BE2C (cell line): ENCODE measurements around the gene SPATA1. TPM values are rescaled to one million over a fixed set of nuclear protein-coding genes. Genes with fewer than 3 reads are reported as not detected.
A peak's percentile ranks its signal among the peaks of the same experiment; 100 is the strongest.

Experiments used
- DNase-seq: peaks from one replicate; pipeline ENCODE4 v3.0.0-alpha.2; 2020
- H3K27me3 ChIP-seq: fragments of 250-450 bp; sonication (Bioruptor Pico); 2 replicates; pipeline ENCODE4 v1.5.1; 2020; ENCODE audit warnings: mild to moderate bottlenecking
- H3K36me3 ChIP-seq: fragments of 250-450 bp; sonication (Bioruptor Pico); 2 replicates; pipeline ENCODE4 v1.5.1; 2020; ENCODE audit warnings: mild to moderate bottlenecking
- H3K4me1 ChIP-seq: fragments of 250-450 bp; sonication (Bioruptor Pico); 2 replicates; pipeline ENCODE4 v1.5.1; 2020
- H3K4me3 ChIP-seq: 2 replicates; pipeline ENCODE4 v1.5.1; 2011; ENCODE audit warnings: low read depth, low read length
- H3K9me3 ChIP-seq: fragments of 250-450 bp; sonication (Bioruptor Pico); 2 replicates; pipeline ENCODE4 v1.5.1; 2020
- polyA plus RNA-seq: library from polyadenylated mRNA; unstranded; fragments of >200 nt; gene quantifications from one replicate; pipeline ENCODE4 v1.2.1, GENCODE V29; 2012; ENCODE audit warnings: low read depth, missing spikeins; ENCODE audit not compliant: insufficient read length, insufficient read depth
- TF ChIP-seq, protein P1 (sequence below): IDR thresholded peaks from 2 replicates; pipeline ENCODE4 v1.5.1; 2012; ENCODE audit warnings: mild to moderate bottlenecking, low read depth, low read length

The SPATA1 gene, protein sequence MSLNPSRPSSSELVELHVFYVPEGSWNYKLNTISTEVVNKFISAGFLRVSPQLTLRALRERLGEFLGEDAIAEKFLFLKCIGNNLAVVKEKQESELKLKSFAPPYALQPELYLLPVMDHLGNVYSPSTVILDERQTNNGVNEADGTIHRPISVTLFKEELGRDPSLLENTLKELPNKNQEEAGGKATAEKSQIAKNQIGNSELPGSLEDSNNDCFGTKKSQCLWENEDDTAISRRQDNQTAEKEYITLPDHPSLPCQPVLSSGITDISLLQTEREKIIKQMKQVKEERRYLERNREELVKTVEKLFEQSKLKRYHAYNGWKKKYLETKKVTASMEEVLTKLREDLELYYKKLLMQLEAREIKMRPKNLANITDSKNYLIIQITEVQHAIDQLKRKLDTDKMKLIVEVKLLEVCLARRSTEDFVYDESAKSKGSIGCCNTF
- polyA plus RNA-seq: not detected

DNA sequence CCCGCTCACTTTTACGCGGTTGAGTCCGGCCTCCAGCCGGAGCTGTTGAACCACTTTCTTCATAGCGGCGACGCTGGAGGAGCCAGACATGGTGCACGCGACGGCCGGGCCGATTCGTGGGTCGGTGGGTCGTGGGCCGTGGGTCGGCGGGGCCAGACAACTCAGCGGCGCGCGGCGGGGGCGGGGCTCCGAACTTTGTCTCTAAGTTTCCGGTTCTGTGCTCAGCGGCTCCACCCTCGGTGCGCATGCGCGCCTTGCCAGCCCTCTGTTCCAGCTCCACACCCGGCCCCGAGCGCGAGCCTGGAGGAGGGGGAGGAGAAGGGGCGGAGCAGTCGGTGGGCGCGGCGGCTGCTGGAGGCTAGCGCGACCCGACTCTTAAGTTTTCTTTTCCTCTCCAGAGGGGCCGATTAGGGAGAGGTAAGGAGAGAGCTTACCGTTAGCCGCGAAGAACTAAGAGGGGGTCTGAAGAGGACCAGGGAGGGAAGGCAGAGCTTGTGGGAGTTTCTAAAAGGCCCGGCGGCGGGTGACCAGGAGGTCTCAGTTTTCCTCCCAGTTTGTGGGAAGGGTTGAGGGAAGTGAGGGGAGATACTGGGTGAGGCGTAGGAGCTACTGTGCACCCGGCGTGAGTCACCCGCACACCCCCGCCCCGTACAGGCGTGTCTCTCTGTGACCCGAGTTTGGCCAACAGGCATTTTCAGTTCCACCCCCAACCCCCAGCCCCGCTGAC lies at the start of gene SPATA1, which contains the start of gene GNG5:
Gene SPATA1 (plus strand): TSS at position 385 of the 727 bp plus-strand sequence. CDS start 9,974 bp downstream, outside the sequence.
Gene GNG5 (minus strand): TSS at position 580 of the 727 bp plus-strand sequence. CDS start 490 bp downstream, at position 90.
- Histone ChIP-seq H3K9me3 (no peaks in the 10 kb centered on the region), H3K36me3 (no peaks in the 10 kb centered on the region), H3K4me1 (peaks cover 7% of the 10 kb centered on the region), H3K4me3 (peak within 1 kb of the TSS; percentile 90), H3K27me3 (no peaks in the 10 kb centered on the region)
- peak; percentile 95 for DNase-seq
- TF ChIP-seq, protein P1, sequence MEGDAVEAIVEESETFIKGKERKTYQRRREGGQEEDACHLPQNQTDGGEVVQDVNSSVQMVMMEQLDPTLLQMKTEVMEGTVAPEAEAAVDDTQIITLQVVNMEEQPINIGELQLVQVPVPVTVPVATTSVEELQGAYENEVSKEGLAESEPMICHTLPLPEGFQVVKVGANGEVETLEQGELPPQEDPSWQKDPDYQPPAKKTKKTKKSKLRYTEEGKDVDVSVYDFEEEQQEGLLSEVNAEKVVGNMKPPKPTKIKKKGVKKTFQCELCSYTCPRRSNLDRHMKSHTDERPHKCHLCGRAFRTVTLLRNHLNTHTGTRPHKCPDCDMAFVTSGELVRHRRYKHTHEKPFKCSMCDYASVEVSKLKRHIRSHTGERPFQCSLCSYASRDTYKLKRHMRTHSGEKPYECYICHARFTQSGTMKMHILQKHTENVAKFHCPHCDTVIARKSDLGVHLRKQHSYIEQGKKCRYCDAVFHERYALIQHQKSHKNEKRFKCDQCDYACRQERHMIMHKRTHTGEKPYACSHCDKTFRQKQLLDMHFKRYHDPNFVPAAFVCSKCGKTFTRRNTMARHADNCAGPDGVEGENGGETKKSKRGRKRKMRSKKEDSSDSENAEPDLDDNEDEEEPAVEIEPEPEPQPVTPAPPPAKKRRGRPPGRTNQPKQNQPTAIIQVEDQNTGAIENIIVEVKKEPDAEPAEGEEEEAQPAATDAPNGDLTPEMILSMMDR: no peak

DNA sequence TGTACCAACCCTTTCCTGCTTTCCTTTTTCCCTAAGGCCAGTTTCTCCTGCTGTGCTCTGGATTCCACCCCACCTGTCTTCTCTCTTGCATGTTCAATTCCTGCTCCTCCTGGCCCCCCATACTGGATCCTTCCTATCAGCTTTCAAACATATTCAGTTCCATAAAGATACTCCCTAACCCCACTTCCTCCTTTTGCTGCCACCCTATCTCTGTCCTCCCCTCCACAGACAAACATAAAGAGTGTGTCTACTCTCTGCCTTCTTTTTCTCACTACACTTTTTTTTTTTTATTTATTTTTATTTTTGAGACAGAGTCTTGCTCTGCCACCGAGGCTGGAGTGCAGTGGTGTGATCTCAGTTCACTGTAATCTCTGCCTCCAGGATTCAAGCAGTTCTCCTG lies 44.1 kb upstream of the SPATA1 start:
- no peaks in the 10 kb centered on the region for H3K36me3 ChIP-seq
- no peaks in the 10 kb centered on the region for H3K27me3 ChIP-seq
- no peak overlapping the region for H3K4me3 ChIP-seq
- H3K9me3 ChIP-seq: no peaks in the 10 kb centered on the region
- TF ChIP-seq, protein P1: no peak
- H3K4me1 ChIP-seq: no peaks in the 10 kb centered on the region
- no peak for DNase-seq

DNA sequence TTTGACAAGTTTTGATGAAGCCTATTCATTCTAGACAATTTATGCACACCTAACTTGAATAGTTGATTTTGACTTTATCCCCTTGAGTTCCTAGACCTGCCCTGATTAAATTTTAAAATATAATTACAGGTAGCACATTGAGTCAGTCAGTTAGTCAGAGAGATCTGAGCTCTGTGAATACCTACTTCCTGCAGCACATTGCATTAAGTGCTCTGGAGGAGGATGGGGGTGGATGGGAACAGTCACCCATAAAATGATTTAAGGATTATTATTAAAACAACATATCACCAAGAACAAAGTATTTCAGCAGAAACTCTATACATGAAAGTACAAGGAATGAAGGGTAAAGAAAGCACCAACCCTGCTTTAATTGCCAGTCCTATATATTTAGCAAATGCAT lies 38.9 kb upstream of the SPATA1 start:
- DNase-seq: no peak
- TF ChIP-seq, protein P1: no peak
- Histone ChIP-seq H3K4me3 (no peak overlapping the region), H3K36me3 (no peaks in the 10 kb centered on the region), H3K27me3 (no peaks in the 10 kb centered on the region), H3K9me3 (no peaks in the 10 kb centered on the region), H3K4me1 (no peaks in the 10 kb centered on the region)

DNA sequence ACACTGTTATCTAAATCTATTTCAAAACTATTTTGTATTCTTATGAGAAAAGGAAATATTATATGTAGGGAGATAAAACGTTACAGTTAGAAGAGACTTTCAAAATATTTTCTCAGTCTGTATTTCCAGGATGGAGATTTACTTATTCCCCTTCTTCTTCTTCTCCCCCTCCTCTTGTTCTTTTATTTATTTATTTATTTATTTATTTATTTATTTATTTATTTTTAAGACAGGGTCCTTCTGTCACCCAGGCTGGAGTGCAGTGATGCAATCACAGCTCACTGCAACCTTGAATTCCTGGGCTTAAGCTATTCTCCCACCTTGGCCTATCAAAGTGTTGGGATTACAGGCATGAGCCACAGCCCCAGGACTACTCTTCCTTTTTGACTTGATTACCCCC lies 30.0 kb upstream of the SPATA1 start:
- no peaks in the 10 kb centered on the region for H3K36me3 ChIP-seq
- TF ChIP-seq, protein P1: no peak
- H3K27me3 ChIP-seq: no peaks in the 10 kb centered on the region
- H3K4me1 ChIP-seq: no peaks in the 10 kb centered on the region
- no peak for DNase-seq
- no peaks in the 10 kb centered on the region for H3K9me3 ChIP-seq
- no peak overlapping the region for H3K4me3 ChIP-seq

DNA sequence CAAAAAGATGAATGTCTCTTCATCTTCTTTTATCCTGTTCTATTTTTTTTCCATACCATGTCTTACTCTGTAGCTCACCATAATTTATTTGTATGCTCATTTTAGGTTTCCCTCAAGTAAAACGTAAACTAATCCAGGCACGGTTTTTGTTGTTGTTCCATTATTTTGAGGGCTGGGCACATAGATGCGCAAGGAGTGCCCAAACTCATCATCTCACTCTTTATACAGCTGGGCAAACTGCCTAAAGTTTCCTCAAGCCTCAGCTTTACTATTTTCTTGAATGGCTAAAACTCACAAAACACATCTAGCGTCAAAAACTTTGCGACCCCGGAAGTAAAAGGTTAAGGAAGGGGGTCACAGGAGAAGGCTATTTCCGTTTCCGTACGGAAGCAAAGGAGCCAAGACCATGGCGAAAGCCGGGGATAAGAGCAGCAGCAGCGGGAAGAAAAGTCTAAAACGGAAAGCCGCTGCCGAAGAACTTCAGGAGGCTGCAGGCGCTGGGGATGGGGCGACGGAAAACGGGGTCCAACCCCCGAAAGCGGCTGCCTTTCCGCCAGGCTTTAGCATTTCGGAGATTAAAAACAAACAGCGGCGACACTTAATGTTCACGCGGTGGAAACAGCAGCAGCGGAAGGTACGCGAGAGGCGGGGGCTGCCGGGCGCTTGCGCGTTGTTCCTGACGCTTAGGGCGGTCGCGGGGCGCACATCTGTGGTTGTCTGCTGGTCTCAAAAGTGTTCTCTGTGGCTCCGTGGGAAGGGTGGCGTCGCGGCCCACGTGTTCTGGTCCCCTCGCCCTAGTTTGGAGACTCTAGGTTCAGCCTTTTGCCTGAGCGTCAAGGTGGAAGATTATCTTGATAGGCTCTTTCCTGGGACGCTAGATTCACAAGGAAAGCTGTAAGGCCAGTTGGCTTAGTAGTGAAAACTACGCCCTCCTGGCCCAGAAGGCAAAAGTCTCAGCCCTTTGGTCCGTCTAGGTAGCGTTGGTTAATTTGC lies 27.0 kb upstream of the SPATA1 start, which contains the start of gene RPF1:
Gene RPF1 (plus strand): TSS at position 391 of the 993 bp plus-strand sequence. CDS start 16 bp downstream, at position 407.
- Histone ChIP-seq H3K27me3 (no peaks in the 10 kb centered on the region), H3K9me3 (no peaks in the 10 kb centered on the region), H3K4me1 (no peaks in the 10 kb centered on the region), H3K36me3 (no peaks in the 10 kb centered on the region; the same call in 1 of the 2 replicates), H3K4me3 (peak within 1 kb of the TSS; percentile 84)
- TF ChIP-seq, protein P1: no peak
- peak; percentile 52 for DNase-seq
